HG03108 (cell line): ENCODE results near the gene UPK3A.
"Not testable (repeated sequence)": the region's sequence is repeated elsewhere in the genome, so short reads cannot be mapped to it uniquely, and the experiment has no call there.

Experiments
- ATAC-seq: cut with Tn5 transposase; IDR thresholded peaks from one replicate; pipeline ENCODE4 v1.9.1; 2021; ENCODE audit warnings: moderate library complexity; ENCODE audit not compliant: unreplicated experiment

UPK3A gene

DNA sequence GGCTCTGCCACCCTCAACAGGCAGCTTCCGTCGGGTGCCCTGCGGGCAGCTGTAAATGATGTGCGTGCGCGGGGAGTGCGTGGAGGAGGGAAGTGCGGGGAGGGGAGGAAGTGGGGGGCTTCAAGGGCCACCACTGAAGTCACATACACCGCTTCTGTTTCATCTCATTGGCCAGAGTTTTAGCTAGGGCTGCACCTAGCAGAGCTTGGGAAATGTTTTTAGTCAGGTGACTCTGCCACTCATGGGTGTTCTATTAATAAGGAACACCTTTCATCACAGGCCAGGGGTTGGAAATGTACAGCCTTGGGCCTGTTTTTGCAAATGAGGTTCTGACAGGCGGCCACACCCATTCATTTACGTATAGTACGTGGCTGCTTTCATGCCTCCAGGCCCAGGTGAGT, 39.6 kb downstream of the UPK3A start:
- ATAC-seq = no peak

DNA sequence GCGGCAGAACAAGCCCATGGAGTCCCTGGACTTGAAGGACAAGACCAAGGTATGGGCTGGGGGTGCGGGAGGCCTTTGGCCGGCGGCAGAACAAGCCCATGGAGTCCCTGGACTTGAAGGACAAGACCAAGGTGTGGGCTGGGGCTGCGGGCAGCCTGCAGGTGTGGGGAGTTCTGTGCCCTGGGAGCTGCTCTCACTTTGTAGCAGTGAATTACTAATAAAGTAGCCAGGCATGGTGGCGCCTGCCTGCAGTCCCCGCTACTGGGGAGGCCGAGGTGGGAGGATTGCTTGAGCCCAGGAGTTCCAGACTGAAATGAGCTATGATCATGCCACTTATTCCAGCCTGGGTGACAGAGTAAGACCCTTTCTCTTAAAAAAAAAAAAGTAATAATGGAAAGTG, 43.5 kb downstream of the UPK3A start:
- ATAC-seq = not testable (repeated sequence)

DNA sequence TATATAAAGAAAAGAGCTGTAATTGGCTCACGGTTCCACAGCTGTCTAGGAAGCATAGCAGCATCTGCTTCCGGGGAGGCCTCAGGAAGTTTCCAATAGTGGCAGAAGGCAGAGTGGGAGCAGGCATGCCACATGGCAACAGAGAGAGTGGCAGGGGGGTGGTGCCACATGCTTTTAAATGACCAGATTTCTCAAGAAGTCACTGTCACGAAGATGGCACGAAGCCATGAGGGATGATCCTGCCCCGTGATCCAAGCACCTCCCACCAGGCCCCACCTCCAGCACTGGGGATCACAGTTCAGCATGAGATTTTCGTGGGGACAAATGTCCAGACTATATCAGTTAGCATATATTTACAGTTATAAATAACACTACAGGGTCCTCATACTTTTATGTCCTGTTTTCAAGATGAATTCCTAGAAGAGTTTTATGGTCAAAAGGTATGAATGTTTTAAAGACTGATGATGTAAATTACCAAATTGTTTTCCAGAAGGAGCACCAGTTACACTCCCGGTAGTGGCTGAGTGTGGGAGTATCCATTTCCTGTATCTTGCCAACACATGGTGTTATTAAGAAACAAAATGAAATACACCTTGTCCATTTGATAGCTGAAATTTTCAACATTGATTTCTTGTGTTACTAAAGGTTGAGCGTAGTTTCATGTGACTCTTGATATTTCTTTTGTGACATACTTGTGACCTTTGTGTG, 44.2 kb downstream of the UPK3A start:
- ATAC-seq = no peak

DNA sequence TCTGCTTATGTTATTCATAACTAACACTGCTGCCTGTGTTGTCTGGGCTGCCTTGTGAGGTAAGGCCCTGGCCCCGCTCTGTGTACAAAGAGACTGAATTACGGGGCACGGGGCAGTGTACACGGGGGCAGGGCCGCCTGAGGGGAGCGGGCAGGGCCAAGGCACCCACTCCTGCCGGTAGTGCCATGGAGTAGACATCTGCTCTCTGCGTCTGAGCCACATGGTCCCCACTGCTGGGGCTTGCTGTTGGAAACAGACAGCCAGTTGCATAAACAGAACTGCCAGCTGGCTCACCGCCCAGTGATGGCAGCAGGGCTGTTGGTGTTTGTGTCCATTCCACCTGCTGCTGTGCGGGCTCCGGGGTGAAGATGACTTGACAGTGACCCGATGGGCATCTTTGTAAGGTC, 44.8 kb downstream of the UPK3A start:
- no peak for ATAC-seq

DNA sequence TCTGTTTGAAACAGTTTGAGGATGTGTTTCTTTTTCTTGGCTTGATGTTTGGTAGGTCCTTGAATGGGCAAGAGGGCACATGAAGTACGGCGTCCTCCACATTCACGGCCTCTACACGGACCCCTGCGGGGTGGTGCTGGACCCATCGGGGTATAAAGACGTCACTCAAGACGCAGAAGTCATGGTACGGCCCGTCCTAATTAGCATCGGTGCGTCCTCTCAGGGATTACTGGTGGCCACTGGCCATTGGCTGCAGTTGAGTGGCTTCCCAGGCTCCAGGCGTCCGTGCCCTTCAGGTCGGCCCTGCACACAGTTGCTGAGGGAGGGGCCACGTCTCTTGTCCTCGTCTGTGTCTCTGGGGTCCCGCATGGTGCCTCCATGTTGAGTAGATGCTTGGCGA, 45.8 kb downstream of the UPK3A start:
- no peak for ATAC-seq

DNA sequence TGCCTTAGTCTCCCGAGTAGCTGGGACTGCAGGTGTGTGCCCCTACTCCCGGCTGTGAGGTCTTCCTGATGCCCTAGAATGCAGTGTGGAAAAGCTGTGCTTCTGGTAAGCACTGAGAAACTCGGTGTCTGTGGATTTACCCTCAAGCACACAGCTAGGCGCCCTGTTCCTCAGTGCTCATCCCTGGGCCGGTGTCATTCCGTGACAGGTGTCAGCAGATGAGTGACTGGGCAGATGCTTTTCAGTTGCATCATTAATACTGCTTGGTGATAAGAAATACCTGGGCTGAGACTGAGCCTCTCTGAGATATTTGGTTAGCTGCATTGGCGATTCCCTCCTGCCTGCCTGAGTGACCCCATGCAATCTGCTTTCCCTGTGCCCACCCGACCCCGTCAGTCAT, 46.7 kb downstream of the UPK3A start:
- no peak for ATAC-seq

DNA sequence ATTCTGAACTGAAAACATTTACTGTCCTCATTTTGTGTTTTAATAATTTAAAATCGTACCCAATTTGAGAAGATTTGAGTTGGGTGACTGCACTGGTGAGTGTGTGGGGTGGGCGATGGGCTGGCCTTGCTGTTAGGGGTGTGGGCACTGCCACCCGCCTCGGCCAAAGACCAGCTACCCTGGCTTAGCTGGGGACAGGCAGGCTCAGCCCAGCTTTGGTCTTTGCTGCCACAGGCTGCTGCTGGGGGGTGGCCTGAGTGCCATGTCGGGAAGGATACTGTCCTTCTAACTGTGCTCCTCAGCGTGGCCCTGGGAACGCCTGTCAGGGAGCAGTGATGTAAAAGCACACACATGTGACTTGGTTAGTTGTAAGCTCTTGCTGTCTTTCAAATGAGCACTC, 47.3 kb downstream of the UPK3A start:
- no peak for ATAC-seq

DNA sequence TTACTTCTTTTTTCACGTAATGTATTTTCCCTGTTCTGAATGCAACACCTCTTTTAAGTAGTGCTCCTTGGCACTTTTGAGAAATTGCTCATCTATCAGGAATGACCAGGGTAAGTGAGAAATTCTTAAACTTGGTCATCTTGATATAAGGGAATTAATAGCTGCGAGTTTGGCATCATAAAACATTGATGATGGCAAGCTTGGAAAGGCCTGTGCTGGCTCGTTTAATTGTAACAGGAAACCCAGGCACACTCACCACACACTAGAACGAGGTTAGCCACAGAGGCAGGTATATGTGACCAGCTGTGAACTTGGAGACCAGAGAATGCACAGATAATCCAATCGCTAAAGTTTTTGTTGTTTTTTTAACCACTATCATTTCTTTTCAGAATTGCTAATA, 49.3 kb downstream of the UPK3A start:
- no peak for ATAC-seq

DNA sequence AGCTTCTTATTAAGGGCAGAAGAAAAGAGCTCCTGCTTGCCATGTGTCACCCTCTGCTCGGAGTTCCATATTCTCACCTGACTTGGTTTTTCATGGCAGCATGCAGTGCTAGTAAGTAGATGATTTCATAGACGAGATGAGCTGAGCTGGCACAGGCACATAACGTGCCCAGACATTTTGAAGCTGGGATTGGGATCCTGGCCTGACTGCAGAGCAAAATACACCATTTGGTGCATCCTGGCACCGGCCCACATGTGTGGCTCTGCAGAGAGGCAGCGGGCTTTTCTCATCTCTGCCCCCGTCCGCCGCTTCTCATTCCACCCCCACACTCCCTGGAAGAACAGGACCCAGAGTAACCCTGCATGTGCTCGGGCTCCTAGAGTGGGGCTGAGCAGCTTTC, 49.8 kb downstream of the UPK3A start:
- ATAC-seq = no peak

DNA sequence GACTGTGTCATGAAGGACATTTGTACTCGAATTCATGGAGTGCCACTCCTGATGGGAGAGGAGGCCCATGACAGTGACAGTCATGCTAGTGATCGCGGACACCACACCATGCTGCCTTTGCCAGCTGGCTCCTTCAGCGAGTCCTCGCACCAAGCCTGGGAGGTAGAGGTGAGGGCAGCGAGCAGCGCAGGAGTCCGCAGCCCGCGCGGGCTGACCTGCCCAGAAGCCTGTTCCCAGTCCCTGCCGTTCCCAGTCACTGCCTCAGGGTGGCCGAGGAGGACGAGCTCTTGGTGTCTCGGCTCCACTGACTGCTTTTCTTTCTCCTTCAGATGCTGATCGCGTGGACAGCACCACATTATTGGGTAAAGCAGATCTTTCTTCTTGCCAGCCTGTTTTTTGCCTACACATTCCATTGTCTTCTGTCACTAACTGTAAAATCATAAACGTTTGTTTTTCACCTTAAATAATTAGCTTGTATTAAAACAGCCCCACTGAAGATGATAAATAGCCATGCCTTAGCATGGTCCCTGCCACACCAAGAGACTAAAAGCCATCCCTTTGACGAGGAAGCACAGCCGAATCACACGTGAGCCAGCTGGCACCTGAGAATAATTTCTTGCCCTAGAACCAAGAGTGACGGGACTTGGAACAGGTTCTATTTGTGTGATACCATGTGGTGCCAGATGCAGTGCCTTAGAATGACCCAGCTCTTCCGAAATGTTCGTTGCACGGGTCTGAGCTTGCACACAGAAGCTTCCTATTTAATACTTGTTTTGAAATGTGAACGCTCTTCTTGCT, 50.5 kb downstream of the UPK3A start:
- no peak for ATAC-seq

DNA sequence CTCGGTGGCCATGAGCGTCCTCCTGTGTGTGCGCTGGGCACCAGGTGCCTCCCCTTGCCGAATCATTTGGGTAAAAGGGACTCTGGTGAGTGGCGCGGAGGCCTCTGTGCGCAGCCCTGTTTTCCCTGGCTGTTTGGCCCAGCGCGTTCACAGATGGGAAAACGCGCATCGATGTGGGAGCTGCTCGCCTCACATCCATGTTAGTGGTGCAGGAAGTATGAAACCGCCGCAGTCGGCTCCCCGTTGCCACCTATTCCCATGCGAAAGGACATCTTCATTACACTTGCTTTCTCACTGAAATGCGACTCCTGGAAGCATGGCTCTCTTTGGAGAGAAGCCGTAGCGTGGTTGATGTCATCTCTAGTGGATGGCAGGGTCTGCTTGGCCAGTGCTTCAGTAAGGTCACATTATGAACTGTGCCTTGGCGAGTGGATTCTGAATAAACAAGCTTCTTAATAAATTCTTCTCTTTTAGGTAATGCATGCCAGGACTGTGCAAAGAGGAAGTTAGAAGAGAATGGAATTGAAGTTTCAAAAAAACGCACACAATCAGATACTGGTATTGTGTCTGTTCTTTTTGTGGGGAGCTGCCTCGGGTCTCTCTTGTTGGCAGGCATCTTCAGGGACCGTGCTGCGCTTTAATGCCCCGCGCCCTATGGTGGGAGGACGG, 51.2 kb downstream of the UPK3A start:
- no peak for ATAC-seq

DNA sequence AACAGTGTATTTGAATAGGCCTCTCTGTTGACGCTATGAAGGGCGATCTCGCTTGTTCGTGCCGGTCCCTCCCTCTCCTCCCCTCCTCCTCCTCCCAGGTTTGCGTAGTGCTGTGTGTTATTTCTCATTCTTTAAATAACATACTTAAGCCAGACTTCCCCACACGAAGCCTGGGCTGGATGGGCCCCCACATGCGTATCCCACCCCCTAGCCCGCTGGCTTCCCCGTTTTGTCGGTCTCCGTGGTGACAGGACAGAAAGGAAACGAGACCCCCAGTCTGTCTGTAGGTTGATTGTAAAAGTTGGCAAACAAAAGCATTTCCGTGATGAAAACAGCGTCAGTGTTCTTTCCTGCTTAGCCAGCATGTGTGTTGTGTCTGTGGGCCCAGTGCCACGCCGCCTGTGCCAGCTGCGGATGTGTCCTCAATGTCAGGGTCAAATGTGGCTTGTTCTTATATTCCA, 52.3 kb downstream of the UPK3A start:
- no peak for ATAC-seq

DNA sequence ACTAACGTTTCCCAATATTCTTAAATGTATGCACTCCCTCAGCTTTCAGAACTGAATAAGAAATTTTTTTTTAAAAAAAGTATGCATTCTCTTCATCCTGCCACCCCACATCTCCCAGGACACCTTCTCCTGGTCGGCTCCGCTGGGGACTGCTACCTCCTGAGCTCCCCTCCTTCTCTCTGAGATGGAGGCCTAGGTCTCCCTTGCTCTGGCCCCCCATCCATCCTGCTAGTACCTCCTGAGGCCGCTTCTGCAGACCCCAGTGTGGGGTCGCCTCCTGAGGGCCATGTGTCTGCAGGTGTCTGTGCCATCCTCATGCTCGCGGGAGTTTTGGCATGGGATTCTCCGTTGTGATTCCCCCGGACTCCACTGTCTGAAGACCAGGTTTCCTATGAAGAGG, 52.8 kb downstream of the UPK3A start:
- ATAC-seq = no peak

DNA sequence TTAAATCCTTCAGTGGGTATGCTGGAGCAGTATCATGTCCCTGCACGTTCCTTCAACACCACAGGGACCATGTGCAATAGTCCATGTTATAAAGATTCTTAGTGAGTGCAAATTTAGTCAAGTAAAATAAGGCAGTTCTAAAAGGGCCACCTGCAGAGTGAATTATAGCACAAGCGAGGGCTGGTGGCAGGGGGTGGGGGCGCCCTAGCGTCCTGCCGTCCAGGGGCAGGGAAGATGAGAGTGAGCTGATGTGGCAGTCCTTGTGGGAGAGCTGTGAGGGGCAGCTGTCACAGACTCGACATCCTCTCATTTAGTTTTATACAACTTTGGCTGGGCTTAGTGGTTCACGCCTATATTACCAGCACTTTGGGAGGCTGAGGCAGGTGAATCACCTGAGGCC, 54.0 kb downstream of the UPK3A start:
- no peak for ATAC-seq

DNA sequence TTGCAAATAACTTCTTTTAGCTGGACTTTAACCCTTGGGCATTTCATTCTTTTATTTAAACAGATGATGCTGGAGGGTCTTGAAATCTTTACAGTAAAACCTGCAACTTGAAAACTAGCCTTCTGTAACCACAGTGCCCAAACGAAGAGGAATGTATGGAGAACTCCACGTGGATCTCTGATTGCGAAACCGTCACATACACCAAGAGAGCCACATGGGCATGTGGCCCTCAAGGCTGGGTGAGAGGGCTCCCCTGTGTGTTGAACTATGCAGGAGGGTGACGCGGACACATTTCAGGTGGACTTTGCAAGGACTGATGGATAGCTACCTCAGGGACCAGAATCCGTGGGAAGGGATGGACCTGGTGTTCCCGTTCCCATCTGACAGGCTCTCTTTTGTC, 55.6 kb downstream of the UPK3A start:
- ATAC-seq = no peak

DNA sequence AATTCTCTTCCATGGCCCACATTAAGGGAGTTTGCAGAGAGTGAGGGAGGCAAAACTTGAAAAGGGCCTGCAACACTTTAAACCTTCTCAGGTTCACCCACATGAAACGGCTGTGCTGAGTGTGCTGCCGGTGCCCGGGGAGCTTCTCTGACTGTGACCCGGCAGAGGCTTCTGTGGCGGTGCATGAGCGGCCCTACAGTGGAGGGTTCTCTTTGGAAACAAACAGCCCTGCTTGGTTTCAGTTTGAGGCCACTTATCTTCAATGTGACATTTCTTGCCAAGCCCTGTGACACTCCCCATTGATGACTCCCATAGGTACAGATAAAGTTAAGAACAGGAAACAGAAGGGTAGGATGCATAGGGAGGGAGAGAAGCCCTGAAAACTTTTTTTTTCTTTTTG, 56.7 kb downstream of the UPK3A start:
- no peak for ATAC-seq

DNA sequence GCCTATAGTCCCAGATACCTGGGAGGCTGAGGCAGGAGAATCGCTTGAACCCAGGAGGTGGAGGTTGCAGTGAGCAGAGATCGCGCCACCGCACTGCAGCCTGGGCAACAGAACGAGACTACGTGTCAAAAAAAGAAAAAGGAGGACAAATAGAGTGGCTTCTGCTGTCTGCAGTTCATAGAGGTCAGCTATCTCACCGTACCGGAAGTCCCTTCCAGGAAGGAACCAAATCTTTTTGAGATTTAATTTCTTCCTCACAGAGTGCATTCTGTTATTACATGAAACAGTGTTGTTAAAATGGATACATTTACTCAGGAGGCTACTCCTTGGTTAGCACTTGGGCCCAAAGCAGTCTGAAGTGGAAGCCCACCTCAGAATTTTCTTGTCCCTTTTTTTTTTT, 58.4 kb downstream of the UPK3A start:
- ATAC-seq = no peak

DNA sequence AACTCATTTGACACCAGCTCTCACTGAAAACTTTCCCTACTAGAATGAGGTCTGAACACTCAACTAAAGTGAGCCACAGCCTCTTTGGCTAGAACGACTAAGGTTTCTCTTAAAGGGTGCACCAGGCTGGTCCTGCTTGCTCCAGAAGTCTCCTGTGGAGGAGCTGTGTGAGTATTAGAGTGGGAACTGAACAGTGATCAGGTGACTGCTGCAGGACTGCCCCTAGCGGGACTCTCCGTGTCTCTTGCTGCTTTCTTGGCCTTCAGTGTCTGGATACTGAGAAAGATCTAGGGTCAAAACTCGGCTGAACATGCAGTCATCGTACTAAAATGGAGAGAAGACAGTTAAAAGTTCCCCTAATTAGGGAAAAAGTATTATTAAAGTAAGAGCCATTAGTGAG, 59.6 kb downstream of the UPK3A start:
- ATAC-seq = no peak
